IPS-15b (cell line): Measurements from ENCODE around the gene MRPL44.

Source experiments
- H3K27me3 ChIP-seq: one replicate; pipeline ENCODE4 v1.6.1; 2013; ENCODE audit warnings: low read length; ENCODE audit not compliant: control insufficient read depth, insufficient read depth
- H3K36me3 ChIP-seq: one replicate; pipeline ENCODE4 v1.6.1; 2013; ENCODE audit warnings: low read length; ENCODE audit not compliant: control insufficient read depth, insufficient read depth
- H3K4me1 ChIP-seq: one replicate; pipeline ENCODE4 v1.6.1; 2013; ENCODE audit warnings: mild to moderate bottlenecking, low read length; ENCODE audit not compliant: control insufficient read depth, insufficient read depth
- H3K4me3 ChIP-seq: one replicate; pipeline ENCODE4 v1.5.1; 2013; ENCODE audit warnings: low read depth, low read length
- H3K9ac ChIP-seq: one replicate; pipeline ENCODE4 v1.6.1; 2013; ENCODE audit warnings: low read depth, mild to moderate bottlenecking, low read length
- H3K9me3 ChIP-seq: one replicate; pipeline ENCODE4 v1.6.1; 2013; ENCODE audit warnings: mild to moderate bottlenecking, low read length; ENCODE audit not compliant: control insufficient read depth, insufficient read depth

The MRPL44 gene

GRCh38 chr2:223979730-223980396 lies 22.6 kb downstream of the MRPL44 start:
- Histone ChIP-seq H3K36me3 (peaks cover 5% of the 10 kb centered on the region), H3K9me3 (no peaks in the 10 kb centered on the region), H3K4me1 (no peaks in the 10 kb centered on the region), H3K27me3 (no peaks in the 10 kb centered on the region), H3K9ac (no peak overlapping the region), H3K4me3 (no peak overlapping the region)

GRCh38 chr2:223980397-223980735 lies 23.1 kb downstream of the MRPL44 start:
- Histone ChIP-seq H3K4me1 (no peaks in the 10 kb centered on the region), H3K9ac (no peak overlapping the region), H3K4me3 (no peak overlapping the region), H3K9me3 (no peaks in the 10 kb centered on the region), H3K27me3 (no peaks in the 10 kb centered on the region), H3K36me3 (peaks cover 5% of the 10 kb centered on the region)

DNA sequence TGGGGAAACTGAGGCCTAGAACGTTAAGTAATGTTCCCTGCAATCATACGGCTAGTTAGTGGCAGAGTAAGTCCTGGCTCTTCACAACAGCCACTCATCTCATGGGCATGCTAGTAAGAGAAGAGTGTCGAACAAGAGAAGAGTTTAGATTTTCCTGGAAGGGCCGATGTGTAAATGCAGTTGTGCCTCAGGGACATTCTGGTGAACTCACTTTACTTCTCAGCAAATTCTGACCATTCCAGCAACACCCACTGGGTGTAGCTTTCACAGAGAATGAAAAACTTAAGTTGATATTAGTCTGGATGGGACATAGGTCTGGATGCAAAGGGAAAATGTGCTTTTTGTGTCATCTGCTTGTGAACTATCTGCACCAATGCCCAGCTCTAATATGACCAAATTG lies 23.5 kb downstream of the MRPL44 start:
- no peaks in the 10 kb centered on the region for H3K4me1 ChIP-seq
- H3K27me3 ChIP-seq: no peaks in the 10 kb centered on the region
- H3K36me3 ChIP-seq: peaks cover 5% of the 10 kb centered on the region
- H3K9me3 ChIP-seq: no peaks in the 10 kb centered on the region
- no peak overlapping the region for H3K4me3 ChIP-seq
- H3K9ac ChIP-seq: no peak overlapping the region

DNA sequence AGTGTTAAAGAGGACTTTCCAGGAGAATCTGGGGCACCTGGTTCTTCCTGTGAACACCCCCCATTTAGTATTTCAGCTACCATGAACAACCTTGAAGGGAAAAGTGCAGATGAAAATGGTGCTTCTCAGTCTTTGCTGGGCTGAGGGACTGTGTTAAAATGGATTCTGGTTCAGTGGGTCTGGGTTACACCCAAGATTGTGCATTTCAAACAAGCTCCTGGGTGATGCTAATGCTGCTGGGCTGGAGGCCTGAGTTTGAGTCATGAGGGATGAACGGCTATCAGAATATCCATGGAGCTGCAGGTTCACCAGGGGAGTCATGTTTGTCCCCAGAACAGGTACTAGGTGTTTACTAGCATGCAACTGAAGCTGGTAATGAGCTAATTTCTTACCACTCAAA lies 24.0 kb downstream of the MRPL44 start:
- H3K4me3 ChIP-seq: no peak overlapping the region
- no peaks in the 10 kb centered on the region for H3K4me1 ChIP-seq
- no peak overlapping the region for H3K9ac ChIP-seq
- H3K9me3 ChIP-seq: no peaks in the 10 kb centered on the region
- H3K36me3 ChIP-seq: peaks cover 5% of the 10 kb centered on the region
- no peaks in the 10 kb centered on the region for H3K27me3 ChIP-seq

- H3K36me3 ChIP-seq: peaks cover 9% of the 10 kb centered on the region
Measured at GRCh38 chr2:223989206-223989855, 32.1 kb downstream of the MRPL44 start.

GRCh38 chr2:223989856-223990232 lies 32.6 kb downstream of the MRPL44 start:
- H3K4me1 ChIP-seq: no peaks in the 10 kb centered on the region
- peaks cover 4% of the 10 kb centered on the region for H3K36me3 ChIP-seq
- H3K9me3 ChIP-seq: no peaks in the 10 kb centered on the region
- no peak overlapping the region for H3K4me3 ChIP-seq
- H3K9ac ChIP-seq: no peak overlapping the region
- H3K27me3 ChIP-seq: no peaks in the 10 kb centered on the region

More at GRCh38 chr2:223989206-223989855, 32.1 kb downstream of the MRPL44 start:
- no peaks in the 10 kb centered on the region for H3K27me3 ChIP-seq
- H3K9ac ChIP-seq: no peak overlapping the region
- no peak overlapping the region for H3K4me3 ChIP-seq
- H3K9me3 ChIP-seq: no peaks in the 10 kb centered on the region
- H3K4me1 ChIP-seq: no peaks in the 10 kb centered on the region

GRCh38 chr2:223991611-223992010 lies 34.3 kb downstream of the MRPL44 start:
- Histone ChIP-seq H3K9me3 (no peaks in the 10 kb centered on the region), H3K36me3 (peaks cover 4% of the 10 kb centered on the region), H3K9ac (no peak overlapping the region), H3K27me3 (no peaks in the 10 kb centered on the region), H3K4me3 (no peak overlapping the region), H3K4me1 (no peaks in the 10 kb centered on the region)

DNA sequence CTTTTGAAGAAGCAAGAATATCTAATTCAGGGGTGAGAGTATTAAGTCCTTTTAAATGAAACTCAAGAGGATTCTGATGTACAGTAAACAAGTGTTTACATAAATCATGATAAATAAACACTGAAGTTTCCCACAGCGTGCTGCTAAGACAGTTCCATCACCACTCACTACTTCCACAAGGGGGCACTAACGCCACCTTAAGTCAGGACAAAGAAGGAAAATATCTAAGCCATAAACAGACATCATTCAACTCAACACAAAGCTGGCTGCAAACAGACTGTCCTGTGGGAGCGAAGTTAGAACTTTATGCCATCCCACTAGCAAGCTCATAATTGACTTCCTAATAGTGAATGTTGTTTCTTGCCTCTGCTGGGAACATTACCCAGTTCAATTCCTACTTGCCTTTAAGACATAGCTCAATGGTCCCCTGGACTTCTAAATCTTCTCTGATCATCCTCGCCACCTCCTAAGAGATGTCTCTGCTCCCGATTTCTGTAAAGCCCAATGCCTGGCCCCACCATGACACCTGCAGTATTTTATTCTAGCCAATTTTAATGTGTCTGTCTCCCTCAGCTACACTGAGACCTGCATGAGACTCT lies 36.5 kb downstream of the MRPL44 start:
- H3K36me3 ChIP-seq: no peaks in the 10 kb centered on the region
- H3K4me1 ChIP-seq: no peaks in the 10 kb centered on the region
- no peaks in the 10 kb centered on the region for H3K27me3 ChIP-seq

DNA sequence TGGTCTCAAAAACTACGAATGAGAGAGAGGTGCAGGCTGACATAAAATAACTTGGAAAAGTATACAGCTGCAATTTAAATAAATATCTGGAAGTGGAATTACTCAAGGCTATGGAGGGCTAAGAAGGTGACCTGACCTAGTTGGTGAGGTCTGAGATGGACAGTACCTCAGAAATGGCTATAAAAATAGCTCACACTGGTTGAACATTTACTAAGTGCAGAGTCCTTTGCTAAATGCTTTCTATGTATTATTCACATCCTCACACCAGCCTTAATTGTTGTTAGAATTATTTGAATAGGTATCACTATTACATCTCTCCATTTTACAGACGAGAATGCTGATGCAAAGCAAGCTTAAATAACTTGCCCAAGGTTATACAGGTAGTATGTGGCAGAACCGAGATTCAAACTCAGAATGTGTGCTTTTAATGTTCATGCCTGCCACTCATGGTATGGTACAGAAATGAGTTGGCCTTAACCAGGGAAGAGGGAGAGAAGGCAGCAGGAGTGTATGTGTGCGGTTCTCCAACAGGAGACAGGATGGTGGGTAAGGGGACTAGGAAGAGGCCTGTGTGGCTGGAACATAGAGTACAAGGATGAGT lies 37.4 kb downstream of the MRPL44 start:
- Histone ChIP-seq H3K36me3 (peaks cover 3% of the 10 kb centered on the region), H3K4me1 (no peaks in the 10 kb centered on the region), H3K9ac (no peak overlapping the region), H3K9me3 (no peaks in the 10 kb centered on the region), H3K4me3 (no peak overlapping the region), H3K27me3 (no peaks in the 10 kb centered on the region)

More for the DNA sequence above, 36.5 kb downstream of the MRPL44 start:
- Histone ChIP-seq H3K9me3 (no peaks in the 10 kb centered on the region), H3K4me3 (no peak overlapping the region), H3K9ac (no peak overlapping the region)

- peaks cover 8% of the 10 kb centered on the region for H3K36me3 ChIP-seq
- H3K9ac ChIP-seq: no peak overlapping the region
Measured at GRCh38 chr2:223995569-223995968, 38.3 kb downstream of the MRPL44 start.

DNA sequence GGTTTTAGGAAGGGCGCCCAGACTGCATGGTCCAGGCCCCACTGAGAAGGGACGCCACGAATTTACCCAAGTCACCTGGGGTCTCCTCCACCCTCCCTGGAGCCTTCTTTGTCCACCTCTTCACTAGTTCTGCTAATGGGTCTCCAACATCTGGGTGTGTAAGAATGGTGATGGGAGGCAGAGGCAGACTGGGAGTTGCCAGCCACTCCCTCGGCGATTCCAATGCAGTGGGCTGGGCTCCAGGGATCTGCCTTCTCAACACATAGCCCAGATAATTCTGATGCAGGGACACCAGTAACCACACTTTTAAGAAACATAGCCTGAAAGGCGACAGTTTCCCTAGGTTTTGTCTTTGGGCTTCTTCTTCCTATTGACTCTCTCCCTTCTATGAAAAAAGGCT lies 39.1 kb downstream of the MRPL44 start:
- peaks cover 8% of the 10 kb centered on the region for H3K36me3 ChIP-seq
- no peak overlapping the region for H3K4me3 ChIP-seq
- H3K9ac ChIP-seq: no peak overlapping the region
- no peaks in the 10 kb centered on the region for H3K4me1 ChIP-seq
- H3K9me3 ChIP-seq: no peaks in the 10 kb centered on the region
- H3K27me3 ChIP-seq: no peaks in the 10 kb centered on the region

More at GRCh38 chr2:223995569-223995968, 38.3 kb downstream of the MRPL44 start:
- Histone ChIP-seq H3K27me3 (no peaks in the 10 kb centered on the region), H3K4me3 (no peak overlapping the region), H3K4me1 (no peaks in the 10 kb centered on the region), H3K9me3 (no peaks in the 10 kb centered on the region)

- no peak overlapping the region for H3K4me3 ChIP-seq
- no peak overlapping the region for H3K9ac ChIP-seq
- peaks cover 8% of the 10 kb centered on the region for H3K36me3 ChIP-seq
- H3K9me3 ChIP-seq: no peaks in the 10 kb centered on the region
- no peaks in the 10 kb centered on the region for H3K27me3 ChIP-seq
- H3K4me1 ChIP-seq: no peaks in the 10 kb centered on the region
Measured at GRCh38 chr2:223997938-223998337, 40.7 kb downstream of the MRPL44 start.
